ENCODE data around the gene PRDM11. TPM values are rescaled to one million over a fixed set of nuclear protein-coding genes. Genes with fewer than 3 reads are reported as not detected.

PRDM11 gene
- total RNA-seq, 1 donor from 2014 or later, result 23.6 TPM

- CTCF ChIA-PET, result interaction anchor here (1.1 kb wide), 1 partner anchor 23 kb away, joined by 3 read pairs; no protein-coding TSS in a partner anchor
- intact Hi-C loops (cut with micrococcal nuclease), result no loop called here
- DNase-seq (no peak), ATAC-seq (ENCODE audit: low read depth) (no peak)
- Mint-ChIP-seq H3K4me1 (no peaks in the 10 kb centered on the region), H3K27me3 (peaks cover 40% of the 10 kb centered on the region), H3K27ac (no peak overlapping the region), H3K4me3 (no peak overlapping the region), H3K36me3 (ENCODE audit: low read depth) (no peaks in the 10 kb centered on the region), H3K9me3 (peaks cover 9% of the 10 kb centered on the region)
- POLR2A ChIA-PET, result no interaction called here
- TF ChIP-seq CTCF (IDR thresholded peaks at IDR 0.05), result no peak
Measured at GRCh38 chr11:45133878-45134277, 12.6 kb upstream of the PRDM11 start.

- Mint-ChIP-seq H3K36me3 (ENCODE audit: low read depth) (no peaks in the 10 kb centered on the region), H3K4me1 (peaks cover 7% of the 10 kb centered on the region), H3K9me3 (no peaks in the 10 kb centered on the region), H3K27me3 (peaks cover 19% of the 10 kb centered on the region), H3K27ac (no peak overlapping the region), H3K4me3 (no peak overlapping the region)
- intact Hi-C loops (cut with micrococcal nuclease), result loop anchor here (10.0 kb wide), 1 partner anchor 664 kb away; the partner anchor contains the start of gene SLC35C1
- POLR2A ChIA-PET, result no interaction called here
- no peak for DNase-seq
- TF ChIP-seq CTCF (IDR thresholded peaks at IDR 0.05), result no peak
- no peak for ATAC-seq (ENCODE audit: low read depth)
- CTCF ChIA-PET, result no interaction called here
Measured at GRCh38 chr11:45141171-45141570, 5.3 kb upstream of the PRDM11 start.

GRCh38 chr11:45141631-45142030 is 4.8 kb upstream of the PRDM11 start:
- no peaks in the 10 kb centered on the region for H3K9me3 Mint-ChIP-seq
- peaks cover 10% of the 10 kb centered on the region for H3K4me1 Mint-ChIP-seq
- ATAC-seq (ENCODE audit: low read depth), result no peak
- TF ChIP-seq CTCF (IDR thresholded peaks at IDR 0.05), result no peak
- intact Hi-C loops (cut with micrococcal nuclease), result loop anchor here (10.0 kb wide), 1 partner anchor 663 kb away; the partner anchor contains the start of gene SLC35C1
- H3K4me3 Mint-ChIP-seq, result no peak overlapping the region
- ChIA-PET POLR2A (no interaction called here), CTCF (no interaction called here)
- H3K27ac Mint-ChIP-seq, result no peak overlapping the region
- no peak for DNase-seq
- peaks cover 19% of the 10 kb centered on the region for H3K27me3 Mint-ChIP-seq
- H3K36me3 Mint-ChIP-seq (ENCODE audit: low read depth), result no peaks in the 10 kb centered on the region

- Mint-ChIP-seq H3K4me1 (peaks cover 11% of the 10 kb centered on the region), H3K27me3 (peaks cover 19% of the 10 kb centered on the region), H3K27ac (no peak overlapping the region), H3K9me3 (no peaks in the 10 kb centered on the region), H3K36me3 (ENCODE audit: low read depth) (no peaks in the 10 kb centered on the region), H3K4me3 (no peak overlapping the region)
- ChIA-PET CTCF (no interaction called here), POLR2A (no interaction called here)
- TF ChIP-seq CTCF (IDR thresholded peaks at IDR 0.05), result no peak
- no peak for ATAC-seq (ENCODE audit: low read depth)
- no peak for DNase-seq
- intact Hi-C loops (cut with micrococcal nuclease), result loop anchor here (10.0 kb wide), 1 partner anchor 662 kb away; the partner anchor contains the start of gene SLC35C1
Measured at GRCh38 chr11:45142241-45143055, 4.0 kb upstream of the PRDM11 start.

- POLR2A ChIA-PET, result no interaction called here
Measured at GRCh38 chr11:45143494-45143893, 2.9 kb upstream of the PRDM11 start.

More at GRCh38 chr11:45143494-45143893, 2.9 kb upstream of the PRDM11 start:
- intact Hi-C loops (cut with micrococcal nuclease), result loop anchor here (10.0 kb wide), 1 partner anchor 661 kb away; the partner anchor contains the start of gene SLC35C1
- Mint-ChIP-seq H3K4me3 (no peak overlapping the region), H3K27me3 (peaks cover 15% of the 10 kb centered on the region), H3K9me3 (no peaks in the 10 kb centered on the region), H3K27ac (no peak overlapping the region), H3K4me1 (peaks cover 22% of the 10 kb centered on the region), H3K36me3 (ENCODE audit: low read depth) (no peaks in the 10 kb centered on the region)
- CTCF ChIA-PET, result no interaction called here
- DNase-seq (no peak), ATAC-seq (ENCODE audit: low read depth) (no peak)
- no peak for TF ChIP-seq CTCF (IDR thresholded peaks at IDR 0.05)

Measured in activated B cell treated with CpG ODN at 0.5 μM for 24 hours (primary cell).